ENCODE data around the gene SLC37A1. TPM values are rescaled to one million over a fixed set of nuclear protein-coding genes. Genes with fewer than 3 reads are reported as not detected.

SLC37A1 gene
- total RNA-seq, 2 donors from 2014 or later = 22.7 to 47.0 TPM

DNA sequence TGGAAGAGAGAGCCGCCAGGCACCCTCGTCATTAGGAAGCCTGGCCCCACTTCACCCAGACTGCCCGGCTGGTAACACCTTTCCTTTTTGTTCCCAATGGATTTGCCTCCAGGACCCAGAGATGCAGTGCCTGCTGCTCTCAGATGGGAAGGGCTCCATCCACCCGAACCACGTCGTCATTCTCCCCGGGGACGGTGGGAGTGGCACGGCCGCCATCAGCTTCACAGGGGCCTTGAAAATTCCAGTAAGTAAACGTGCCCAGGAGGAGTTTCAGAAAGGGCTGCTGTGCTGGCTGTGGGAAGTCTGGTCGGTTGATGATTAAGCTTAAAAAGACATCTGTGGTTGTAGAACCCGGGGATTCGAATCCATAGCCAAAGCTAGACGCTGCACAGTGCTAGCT is 45.2 kb downstream of the SLC37A1 start:
- no peak overlapping the region for H3K4me3 Mint-ChIP-seq
- no peaks in the 10 kb centered on the region for H3K36me3 ChIP-seq (ENCODE audit: control insufficient read depth, insufficient read depth, low read length)
- no peaks in the 10 kb centered on the region for H3K27me3 ChIP-seq (ENCODE audit: control insufficient read depth, insufficient read depth, low read length, poor library complexity, severe bottlenecking)
- H3K4me1 ChIP-seq (ENCODE audit: control insufficient read depth, insufficient read depth, low read length) = no peaks in the 10 kb centered on the region
- TF ChIP-seq, protein P1, sequence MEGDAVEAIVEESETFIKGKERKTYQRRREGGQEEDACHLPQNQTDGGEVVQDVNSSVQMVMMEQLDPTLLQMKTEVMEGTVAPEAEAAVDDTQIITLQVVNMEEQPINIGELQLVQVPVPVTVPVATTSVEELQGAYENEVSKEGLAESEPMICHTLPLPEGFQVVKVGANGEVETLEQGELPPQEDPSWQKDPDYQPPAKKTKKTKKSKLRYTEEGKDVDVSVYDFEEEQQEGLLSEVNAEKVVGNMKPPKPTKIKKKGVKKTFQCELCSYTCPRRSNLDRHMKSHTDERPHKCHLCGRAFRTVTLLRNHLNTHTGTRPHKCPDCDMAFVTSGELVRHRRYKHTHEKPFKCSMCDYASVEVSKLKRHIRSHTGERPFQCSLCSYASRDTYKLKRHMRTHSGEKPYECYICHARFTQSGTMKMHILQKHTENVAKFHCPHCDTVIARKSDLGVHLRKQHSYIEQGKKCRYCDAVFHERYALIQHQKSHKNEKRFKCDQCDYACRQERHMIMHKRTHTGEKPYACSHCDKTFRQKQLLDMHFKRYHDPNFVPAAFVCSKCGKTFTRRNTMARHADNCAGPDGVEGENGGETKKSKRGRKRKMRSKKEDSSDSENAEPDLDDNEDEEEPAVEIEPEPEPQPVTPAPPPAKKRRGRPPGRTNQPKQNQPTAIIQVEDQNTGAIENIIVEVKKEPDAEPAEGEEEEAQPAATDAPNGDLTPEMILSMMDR (conservative IDR thresholded peaks at IDR 0.05) = no peak
- peaks cover 73% of the 10 kb centered on the region for H3K36me3 Mint-ChIP-seq (ENCODE audit: low read depth)
- H3K9me3 ChIP-seq (ENCODE audit: control insufficient read depth, low read length) = no peaks in the 10 kb centered on the region
- DNase-seq = no peak
- H3K27me3 Mint-ChIP-seq (ENCODE audit: insufficient read depth) = no peaks in the 10 kb centered on the region
- H3K9me3 Mint-ChIP-seq = no peaks in the 10 kb centered on the region
- no peak overlapping the region for H3K9ac ChIP-seq (ENCODE audit: extremely low read depth, low read length, poor library complexity, severe bottlenecking)
- no peaks in the 10 kb centered on the region for H3K4me1 Mint-ChIP-seq
- H3K27ac ChIP-seq (ENCODE audit: low read depth, low read length) = no peak overlapping the region
- WGBS, 2 experiments (ENCODE audit: insufficient coverage in 1 of 2, insufficient read length in 1 of 2) = 91 to 92% methylated on average over 14 to 15 of the region's 15 CpGs
- no peak overlapping the region for H3K27ac Mint-ChIP-seq
- H3K4me3 ChIP-seq (ENCODE audit: low read length) = no peak overlapping the region

DNA sequence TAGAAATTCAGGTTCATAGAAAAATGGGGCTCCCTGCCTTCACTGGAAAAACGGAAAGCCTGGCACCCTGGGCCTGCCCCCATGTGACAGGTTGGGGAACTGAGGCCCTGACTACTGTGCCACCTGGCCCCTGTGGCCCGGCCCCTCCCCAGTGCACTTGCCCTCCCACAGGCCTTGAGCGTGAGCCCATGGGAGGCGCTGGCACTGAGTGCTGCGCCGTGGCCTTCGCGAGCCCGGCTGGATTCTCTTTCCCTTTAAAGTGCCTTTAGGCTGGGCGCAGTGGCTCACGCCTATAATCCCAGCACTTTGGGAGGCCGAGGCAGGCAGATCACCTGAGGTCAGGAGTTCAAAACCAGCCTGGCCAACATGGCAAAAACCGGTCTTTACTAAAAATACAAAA is 45.7 kb downstream of the SLC37A1 start:
- Histone ChIP-seq H3K9ac (ENCODE audit: extremely low read depth, low read length, poor library complexity, severe bottlenecking) (no peak overlapping the region), H3K4me1 (ENCODE audit: control insufficient read depth, insufficient read depth, low read length) (no peaks in the 10 kb centered on the region)
- WGBS, 2 experiments (ENCODE audit: insufficient coverage in 1 of 2, insufficient read length in 1 of 2) = 91 to 97% methylated on average over 11 to 13 of the region's 13 CpGs

DNA sequence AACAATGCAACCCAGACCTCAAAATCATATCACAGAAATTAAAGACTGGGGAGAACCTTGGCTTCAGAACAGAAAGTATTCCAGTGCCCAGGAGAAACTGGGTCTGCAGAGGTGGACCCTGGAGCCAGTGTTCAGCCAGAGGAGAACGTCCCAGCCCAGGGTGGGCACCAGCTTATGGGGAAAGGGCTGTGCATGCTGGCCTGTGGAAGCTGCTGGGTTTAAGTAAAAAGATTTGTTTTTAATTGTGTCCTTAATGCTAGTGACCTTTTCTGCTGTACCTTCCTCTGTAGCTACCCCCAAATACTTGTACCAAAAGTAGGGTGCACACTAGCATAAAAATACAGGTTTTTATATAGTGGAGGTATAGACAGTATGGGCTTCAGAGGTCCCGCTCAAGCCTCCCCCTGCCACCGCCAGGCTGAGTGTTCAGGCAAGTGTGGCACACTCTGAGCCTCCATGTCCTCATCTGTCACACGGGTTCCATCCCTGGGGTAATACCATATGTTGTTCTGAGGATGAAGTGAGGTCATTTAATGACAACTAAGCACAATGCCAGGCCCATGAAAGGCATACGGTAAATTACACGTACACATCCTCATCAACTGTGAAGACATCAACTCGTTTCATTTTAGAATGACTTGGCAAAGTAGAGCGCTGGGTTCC is 47.0 kb downstream of the SLC37A1 start:
- H3K9me3 ChIP-seq (ENCODE audit: control insufficient read depth, low read length) = no peaks in the 10 kb centered on the region
- H3K4me1 Mint-ChIP-seq = no peaks in the 10 kb centered on the region
- H3K27ac ChIP-seq (ENCODE audit: low read depth, low read length) = no peak overlapping the region
- no peaks in the 10 kb centered on the region for H3K27me3 Mint-ChIP-seq (ENCODE audit: insufficient read depth)
- no peak for DNase-seq
- no peaks in the 10 kb centered on the region for H3K27me3 ChIP-seq (ENCODE audit: control insufficient read depth, insufficient read depth, low read length, poor library complexity, severe bottlenecking)
- no peak overlapping the region for H3K9ac ChIP-seq (ENCODE audit: extremely low read depth, low read length, poor library complexity, severe bottlenecking)
- H3K4me3 Mint-ChIP-seq = no peak overlapping the region
- no peaks in the 10 kb centered on the region for H3K4me1 ChIP-seq (ENCODE audit: control insufficient read depth, insufficient read depth, low read length)
- WGBS, 2 experiments (ENCODE audit: insufficient coverage in 1 of 2, insufficient read length in 1 of 2) = 92 to 96% methylated on average over 6 to 8 of the region's 8 CpGs
- no peak overlapping the region for H3K4me3 ChIP-seq (ENCODE audit: low read length)
- no peaks in the 10 kb centered on the region for H3K36me3 ChIP-seq (ENCODE audit: control insufficient read depth, insufficient read depth, low read length)
- H3K9me3 Mint-ChIP-seq = no peaks in the 10 kb centered on the region
- peaks cover 73% of the 10 kb centered on the region for H3K36me3 Mint-ChIP-seq (ENCODE audit: low read depth)
- TF ChIP-seq, protein P1 (conservative IDR thresholded peaks at IDR 0.05) = no peak
- H3K27ac Mint-ChIP-seq = no peak overlapping the region

More for the DNA sequence above, 45.7 kb downstream of the SLC37A1 start:
- TF ChIP-seq, protein P1 (conservative IDR thresholded peaks at IDR 0.05) = no peak
- H3K9me3 ChIP-seq (ENCODE audit: control insufficient read depth, low read length) = no peaks in the 10 kb centered on the region
- Mint-ChIP-seq H3K4me3 (no peak overlapping the region), H3K27me3 (ENCODE audit: insufficient read depth) (no peaks in the 10 kb centered on the region), H3K9me3 (no peaks in the 10 kb centered on the region), H3K27ac (no peak overlapping the region), H3K36me3 (ENCODE audit: low read depth) (peaks cover 72% of the 10 kb centered on the region), H3K4me1 (no peaks in the 10 kb centered on the region)
- H3K27me3 ChIP-seq (ENCODE audit: control insufficient read depth, insufficient read depth, low read length, poor library complexity, severe bottlenecking) = no peaks in the 10 kb centered on the region
- H3K27ac ChIP-seq (ENCODE audit: low read depth, low read length) = no peak overlapping the region
- DNase-seq = no peak
- H3K36me3 ChIP-seq (ENCODE audit: control insufficient read depth, insufficient read depth, low read length) = no peaks in the 10 kb centered on the region
- H3K4me3 ChIP-seq (ENCODE audit: low read length) = no peak overlapping the region
